PC-3 (cell line): ENCODE data around the gene SLC1A6.

Experiments used
- CTCF ChIP-seq: fragments of 300-600 bp; sonication (generic); conservative IDR thresholded peaks from 2 replicates; pipeline ENCODE4 v1.5.1; 2017; ENCODE audit warnings: antibody characterized with exemption, low read depth, mild to moderate bottlenecking, low read length
- EZH2 ChIP-seq: fragments of 300-600 bp; sonication (generic); IDR thresholded peaks from one replicate; pipeline ENCODE4 v1.6.1; 2017; ENCODE audit warnings: antibody characterized with exemption, mild to moderate bottlenecking, low read length; ENCODE audit not compliant: unreplicated experiment
- EZH2phosphoT487 ChIP-seq: fragments of 300-600 bp; sonication (generic); IDR thresholded peaks from 2 replicates; pipeline ENCODE4 v1.6.1; 2018; ENCODE audit warnings: mild to moderate bottlenecking, antibody characterized with exemption, low read length, borderline replicate concordance

GRCh38 chr19:14972676-14973075 lies 7.0 kb downstream of the SLC1A6 start:
- TF ChIP-seq CTCF = no peak
- TF ChIP-seq EZH2 = no peak
- TF ChIP-seq EZH2phosphoT487 = no peak
